Kidney (tissue), 22 donors: ENCODE results near the gene FCHSD1. TPM values are rescaled to one million over a fixed set of nuclear protein-coding genes. Genes with fewer than 3 reads are reported as not detected.

Experiments
- DNase-seq, 5 donors: peaks; one replicate each; pipeline ENCODE4 v3.0.0-alpha.2; 2013 to 2020
- FAIRE-seq: peaks from 2 replicates; lab custom pipeline; 2012; peaks lifted over from hg19 to GRCh38; lab: Jason Lieb, UNC
- H3K27ac ChIP-seq, 2 donors: one replicate each; pipeline ENCODE4 v1.7.0; 2013; ENCODE audit warnings: low read depth in 2 of 2, low read length in 2 of 2, inconsistent platforms in 1 of 2
- H3K27me3 ChIP-seq: one replicate; pipeline ENCODE4 v1.7.1; 2013; ENCODE audit warnings: low read length, inconsistent platforms; ENCODE audit not compliant: control insufficient read depth, insufficient read depth
- H3K36me3 ChIP-seq, 3 donors: one replicate each; pipeline versions ENCODE4 v1.7.0 to v1.7.1; 2013; ENCODE audit warnings: low read length in 3 of 3, control low read depth in 1 of 3, inconsistent platforms in 1 of 3; ENCODE audit not compliant: insufficient read depth in 3 of 3, control insufficient read depth in 2 of 3
- H3K4me1 ChIP-seq, 3 donors: one replicate each; pipeline versions ENCODE4 v1.7.0 to v1.7.1; 2013; ENCODE audit warnings: low read length in 3 of 3, inconsistent platforms in 1 of 3, low read depth in 1 of 3; ENCODE audit not compliant: control insufficient read depth in 2 of 3, insufficient read depth in 2 of 3
- H3K4me3 ChIP-seq, 3 donors: one replicate each; pipeline versions ENCODE4 v1.7.0 to v1.8.1; 2013; ENCODE audit warnings: low read length in 3 of 3, control low read depth in 1 of 3, inconsistent platforms in 1 of 3
- H3K9ac ChIP-seq, 3 donors: one replicate each; pipeline versions ENCODE4 v1.7.0 to v1.7.1; 2013; ENCODE audit warnings: low read length in 3 of 3, control low read depth in 1 of 3, inconsistent platforms in 1 of 3
- H3K9me3 ChIP-seq, 3 donors: one replicate each; pipeline versions ENCODE4 v1.7.0 to v1.7.1; 2013; ENCODE audit warnings: low read length in 3 of 3, control low read depth in 1 of 3, inconsistent platforms in 1 of 3; ENCODE audit not compliant: control insufficient read depth in 2 of 3, insufficient read depth in 1 of 3
- intact Hi-C: fragments of 100-400 bp; cut with DNase I; formaldehyde crosslinking; loops from one replicate; pipeline ENCODE4 v1.11.1; 2022
- long read RNA-seq, 10 donors: library from polyadenylated mRNA in 1 of 10; unstranded in 1 of 10; transcript quantifications; one replicate each; pipeline ENCODE4 v2.0.0 and lab custom pipeline, GENCODE V29; 2021 to 2026
- polyA plus RNA-seq: library from polyadenylated mRNA; stranded (reverse); fragments of 350-450 nt; fragmentation: Illumina TruSeq; extraction: RNeasy Lipid Tissue Mini Kit (QIAGEN cat#74804); gene quantifications from one replicate; pipeline ENCODE4 v1.2.3, GENCODE V29; 2014; ENCODE audit warnings: low read depth, low replicate concordance; ENCODE audit not compliant: insufficient read depth
- total RNA-seq: library from RNA; stranded (reverse); fragmentation: NEBNext Ultra II Directional; extraction: Animal tissue kit (Norgen Biotek cat#: 25700); gene quantifications from one replicate; pipeline ENCODE4 v1.2.1, GENCODE V29; 2021
- TF ChIP-seq, protein P1 (sequence below): IDR thresholded peaks from 3 replicates; pipeline ENCODE4 v1.5.1; 2012; ENCODE audit warnings: mild to moderate bottlenecking, moderate library complexity, borderline replicate concordance; ENCODE audit not compliant: insufficient read depth; ENCODE audit errors: extremely low read depth
- donor health status: control.
- donor health status: control.
- donor health status: control.
- donor health status: control.
- donor health status: control.
- donor health status: DM: yes; HTN: yes; CAD: no.
- donor health status: Normal renal cell carcinoma (clear cell type).

Gene FCHSD1
- total RNA-seq, result 20.3 TPM
- polyA plus RNA-seq, result 6.4 TPM
- long read RNA-seq, donor 1, partial matches to known transcripts, result 0 of 1 reads
- long read RNA-seq, donor 1, other reads (novel, unspliced or antisense), result 0 of 1 reads
- long read RNA-seq, donor 2, partial matches to known transcripts, result 0 of 2 reads
- long read RNA-seq, donor 2, other reads (novel, unspliced or antisense), result 0 of 2 reads
- long read RNA-seq, donor 3, result 0 reads
- long read RNA-seq, donor 4, result 0 reads
- long read RNA-seq, donor 5, result 0 reads
- long read RNA-seq, donor 6, partial matches to known transcripts, result 0 of 1 reads
- long read RNA-seq, donor 6, other reads (novel, unspliced or antisense), result 0 of 1 reads
- long read RNA-seq, donor 7, partial matches to known transcripts, result 5 of 17 reads
- long read RNA-seq, donor 7, other reads (novel, unspliced or antisense), result 12 of 17 reads
- long read RNA-seq, donor 8, result 0 reads
- long read RNA-seq, donor 9, partial matches to known transcripts, result 0 of 1 reads
- long read RNA-seq, donor 9, other reads (novel, unspliced or antisense), result 0 of 1 reads
- long read RNA-seq, donor 10, result 0 reads

DNA sequence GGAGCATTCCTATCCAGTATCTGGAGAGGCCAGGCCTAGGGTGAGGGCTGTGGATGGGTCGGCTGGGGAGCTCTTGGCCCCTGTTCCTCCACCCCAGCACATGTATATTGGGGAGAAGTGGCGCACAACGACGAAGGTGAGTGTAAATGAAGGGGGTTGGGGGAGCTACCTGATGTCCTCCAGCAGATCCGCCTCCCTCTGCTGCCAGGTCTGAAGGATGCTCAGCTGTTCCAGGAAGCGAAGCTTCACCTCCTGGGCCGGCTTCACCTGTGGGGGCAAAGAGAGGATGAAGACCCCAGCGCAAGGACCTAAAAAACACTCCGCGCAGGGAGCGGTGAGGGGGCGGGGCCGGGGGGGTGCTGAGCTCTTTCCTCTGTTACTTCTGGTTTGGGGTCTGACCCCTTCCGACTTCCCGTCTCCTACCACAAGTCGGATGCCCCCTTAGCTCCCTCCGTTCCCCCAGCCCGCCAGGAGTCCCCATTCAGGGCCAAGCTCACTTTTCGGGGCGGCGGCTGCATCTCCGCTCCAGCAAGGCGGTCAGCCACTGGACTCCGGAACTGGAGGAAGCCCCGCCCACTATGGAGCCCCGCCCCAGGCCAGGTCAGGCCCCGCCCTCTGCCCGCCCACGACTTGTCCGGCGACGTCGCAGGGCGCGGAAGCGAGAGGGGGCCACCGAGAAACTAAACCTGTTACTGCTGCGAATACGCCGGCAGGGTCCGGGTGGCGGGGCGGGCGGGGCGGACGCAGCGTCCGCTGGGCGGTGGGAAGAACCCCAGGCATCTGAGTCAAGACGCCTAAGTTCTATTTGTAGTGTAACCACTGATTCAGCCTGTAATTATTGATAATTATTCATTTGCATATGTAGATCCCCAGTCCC is at the start of gene FCHSD1:
Gene FCHSD1 (minus strand): TSS at position 568 of the 877 bp plus-strand sequence. CDS start 50 bp downstream, at position 518.
- intact Hi-C loops, result no loop called here
- TF ChIP-seq, protein P1, sequence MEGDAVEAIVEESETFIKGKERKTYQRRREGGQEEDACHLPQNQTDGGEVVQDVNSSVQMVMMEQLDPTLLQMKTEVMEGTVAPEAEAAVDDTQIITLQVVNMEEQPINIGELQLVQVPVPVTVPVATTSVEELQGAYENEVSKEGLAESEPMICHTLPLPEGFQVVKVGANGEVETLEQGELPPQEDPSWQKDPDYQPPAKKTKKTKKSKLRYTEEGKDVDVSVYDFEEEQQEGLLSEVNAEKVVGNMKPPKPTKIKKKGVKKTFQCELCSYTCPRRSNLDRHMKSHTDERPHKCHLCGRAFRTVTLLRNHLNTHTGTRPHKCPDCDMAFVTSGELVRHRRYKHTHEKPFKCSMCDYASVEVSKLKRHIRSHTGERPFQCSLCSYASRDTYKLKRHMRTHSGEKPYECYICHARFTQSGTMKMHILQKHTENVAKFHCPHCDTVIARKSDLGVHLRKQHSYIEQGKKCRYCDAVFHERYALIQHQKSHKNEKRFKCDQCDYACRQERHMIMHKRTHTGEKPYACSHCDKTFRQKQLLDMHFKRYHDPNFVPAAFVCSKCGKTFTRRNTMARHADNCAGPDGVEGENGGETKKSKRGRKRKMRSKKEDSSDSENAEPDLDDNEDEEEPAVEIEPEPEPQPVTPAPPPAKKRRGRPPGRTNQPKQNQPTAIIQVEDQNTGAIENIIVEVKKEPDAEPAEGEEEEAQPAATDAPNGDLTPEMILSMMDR, result no peak
- DNase-seq (peak; percentile 82 to 96 (median 92)), FAIRE-seq (no peak)
- Histone ChIP-seq H3K4me1 (peaks cover 0 to 4% (median 0%) of the 10 kb centered on the region in 3 donors), H3K27ac (no peak within 1 kb of the TSS), H3K9me3 (no peaks in the 10 kb centered on the region), H3K9ac (peak within 1 kb of the TSS in 2 of 3 donors; percentile 26 to 61), H3K4me3 (peak within 1 kb of the TSS; percentile 58 to 69 (median 62)), H3K27me3 (no peaks in the 10 kb centered on the region), H3K36me3 (no peaks in the 10 kb centered on the region)

DNA sequence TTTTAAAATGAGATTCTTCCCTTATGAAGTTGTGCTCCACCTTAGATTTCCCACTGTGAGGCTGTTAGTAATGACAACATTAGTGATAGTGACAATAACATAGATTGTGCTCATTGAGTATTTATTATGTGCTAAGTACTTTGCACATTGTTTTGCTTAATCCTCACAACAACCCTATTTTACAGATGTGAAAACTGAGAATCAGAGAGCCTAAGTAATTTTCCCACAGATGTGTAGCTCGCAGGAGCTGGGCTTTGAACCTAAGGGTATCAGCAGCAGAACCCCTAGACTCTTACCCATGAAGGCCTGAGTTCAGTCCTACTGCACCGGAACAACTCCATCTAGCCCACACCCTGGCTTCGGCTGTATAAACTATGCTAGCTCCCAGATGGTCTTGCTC is 46.4 kb upstream of the FCHSD1 start:
- intact Hi-C loops, result loop anchor here (10.0 kb wide), 1 partner anchor 257 kb away; the partner anchor contains the start of gene PCDH12
- Histone ChIP-seq H3K9me3 (no peaks in the 10 kb centered on the region), H3K27me3 (peaks cover 9% of the 10 kb centered on the region), H3K4me1 (peaks cover 0 to 8% (median 4%) of the 10 kb centered on the region in 3 donors), H3K4me3 (no peak overlapping the region), H3K36me3 (no peaks in the 10 kb centered on the region), H3K27ac (no peak overlapping the region), H3K9ac (no peak overlapping the region)
- DNase-seq (no peak), FAIRE-seq (no peak)
- TF ChIP-seq, protein P1, result no peak

DNA sequence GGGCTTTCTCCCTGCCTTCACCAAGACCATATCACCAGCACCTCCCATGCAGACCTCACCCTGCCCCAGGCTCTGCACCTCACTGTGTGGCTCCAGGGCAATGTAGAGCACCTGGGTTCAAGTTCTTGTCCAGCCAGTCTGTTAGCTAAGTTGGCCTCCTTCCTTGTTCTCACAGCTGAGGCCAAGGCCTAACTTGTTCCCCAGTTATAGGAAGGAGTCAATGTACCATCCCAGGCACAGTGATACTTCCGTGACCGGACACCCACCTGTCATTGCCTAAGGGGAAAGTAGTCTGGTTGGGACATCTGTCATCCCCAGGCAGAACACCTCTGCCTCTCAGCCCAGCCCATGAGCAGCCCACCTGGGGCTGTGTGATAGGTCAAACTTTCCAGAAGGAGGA is 45.2 kb upstream of the FCHSD1 start:
- no peak for FAIRE-seq
- H3K4me3 ChIP-seq, result no peak overlapping the region
- intact Hi-C loops, result loop anchor here (10.0 kb wide), 1 partner anchor 258 kb away; the partner anchor contains the start of gene PCDH12
- peaks cover 7% of the 10 kb centered on the region for H3K27me3 ChIP-seq
- no peak overlapping the region for H3K9ac ChIP-seq
- H3K4me1 ChIP-seq, result peaks cover 0 to 5% (median 4%) of the 10 kb centered on the region in 3 donors
- no peak for DNase-seq
- H3K27ac ChIP-seq, result no peak overlapping the region
- H3K9me3 ChIP-seq, result no peaks in the 10 kb centered on the region
- no peaks in the 10 kb centered on the region for H3K36me3 ChIP-seq
- TF ChIP-seq, protein P1, result no peak
